Measurements from ENCODE around the gene TRNT1. TPM values are rescaled to one million over a fixed set of nuclear protein-coding genes. Genes with fewer than 3 reads are reported as not detected.

Gene TRNT1
- total RNA-seq, 1 donor from 2014 or later = 16.0 TPM

- DNase-seq (ENCODE audit: low read depth) (no peak), FAIRE-seq (no peak)
- no peak overlapping the region for H3K4me3 ChIP-seq (ENCODE audit: insufficient read depth, low read depth, low read length)
- H3K79me2 ChIP-seq (ENCODE audit: insufficient read depth, low read length) = no peaks in the 10 kb centered on the region
- Mint-ChIP-seq H3K36me3 (ENCODE audit: low read depth, unreplicated experiment) (no peaks in the 10 kb centered on the region), H3K4me3 (ENCODE audit: unreplicated experiment) (no peak overlapping the region), H3K4me1 (ENCODE audit: low read depth, unreplicated experiment) (no peaks in the 10 kb centered on the region), H3K27ac (ENCODE audit: unreplicated experiment) (no peak overlapping the region), H3K27me3 (ENCODE audit: low read depth, unreplicated experiment) (no peaks in the 10 kb centered on the region), H3K9me3 (ENCODE audit: unreplicated experiment) (peaks cover 5% of the 10 kb centered on the region)
- no peaks in the 10 kb centered on the region for H4K20me1 ChIP-seq (ENCODE audit: insufficient read depth, low read length)
- no peak for TF ChIP-seq EZH2 (IDR thresholded peaks at IDR 0.05; ENCODE audit: insufficient read depth, low read length)
- TF ChIP-seq, protein P1, sequence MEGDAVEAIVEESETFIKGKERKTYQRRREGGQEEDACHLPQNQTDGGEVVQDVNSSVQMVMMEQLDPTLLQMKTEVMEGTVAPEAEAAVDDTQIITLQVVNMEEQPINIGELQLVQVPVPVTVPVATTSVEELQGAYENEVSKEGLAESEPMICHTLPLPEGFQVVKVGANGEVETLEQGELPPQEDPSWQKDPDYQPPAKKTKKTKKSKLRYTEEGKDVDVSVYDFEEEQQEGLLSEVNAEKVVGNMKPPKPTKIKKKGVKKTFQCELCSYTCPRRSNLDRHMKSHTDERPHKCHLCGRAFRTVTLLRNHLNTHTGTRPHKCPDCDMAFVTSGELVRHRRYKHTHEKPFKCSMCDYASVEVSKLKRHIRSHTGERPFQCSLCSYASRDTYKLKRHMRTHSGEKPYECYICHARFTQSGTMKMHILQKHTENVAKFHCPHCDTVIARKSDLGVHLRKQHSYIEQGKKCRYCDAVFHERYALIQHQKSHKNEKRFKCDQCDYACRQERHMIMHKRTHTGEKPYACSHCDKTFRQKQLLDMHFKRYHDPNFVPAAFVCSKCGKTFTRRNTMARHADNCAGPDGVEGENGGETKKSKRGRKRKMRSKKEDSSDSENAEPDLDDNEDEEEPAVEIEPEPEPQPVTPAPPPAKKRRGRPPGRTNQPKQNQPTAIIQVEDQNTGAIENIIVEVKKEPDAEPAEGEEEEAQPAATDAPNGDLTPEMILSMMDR (IDR thresholded peaks at IDR 0.05; ENCODE audit: insufficient read depth, low read depth, low read length) = no peak
- no peak overlapping the region for H3K9ac ChIP-seq (ENCODE audit: low read length)
- no peaks in the 10 kb centered on the region for H3K9me3 ChIP-seq (ENCODE audit: insufficient read depth, low read depth, low read length)
- H2AFZ ChIP-seq (ENCODE audit: low read depth, low read length) = no peak overlapping the region
- H3K27me3 ChIP-seq (ENCODE audit: insufficient read depth, low read length) = no peaks in the 10 kb centered on the region
- H3K4me2 ChIP-seq (ENCODE audit: low read length) = no peak overlapping the region
- no peaks in the 10 kb centered on the region for H3K36me3 ChIP-seq (ENCODE audit: insufficient read depth, low read length)
- H3K27ac ChIP-seq (ENCODE audit: low read depth, low read length) = no peak overlapping the region
- no peaks in the 10 kb centered on the region for H3K4me1 ChIP-seq (ENCODE audit: insufficient read depth, low read length)
Observed at GRCh38 chr3:3097958-3098357, 28.8 kb upstream of the TRNT1 start.

- no peak for DNase-seq (ENCODE audit: low read depth)
- Histone ChIP-seq H3K4me3 (ENCODE audit: insufficient read depth, low read depth, low read length) (no peak overlapping the region), H3K9ac (ENCODE audit: low read length) (no peak overlapping the region), H3K36me3 (ENCODE audit: insufficient read depth, low read length) (no peaks in the 10 kb centered on the region), H3K9me3 (ENCODE audit: insufficient read depth, low read depth, low read length) (no peaks in the 10 kb centered on the region), H3K79me2 (ENCODE audit: insufficient read depth, low read length) (no peaks in the 10 kb centered on the region), H3K4me2 (ENCODE audit: low read length) (no peak overlapping the region), H3K4me1 (ENCODE audit: insufficient read depth, low read length) (no peaks in the 10 kb centered on the region), H3K27me3 (ENCODE audit: insufficient read depth, low read length) (no peaks in the 10 kb centered on the region), H2AFZ (ENCODE audit: low read depth, low read length) (no peak overlapping the region), H4K20me1 (ENCODE audit: insufficient read depth, low read length) (no peaks in the 10 kb centered on the region), H3K27ac (ENCODE audit: low read depth, low read length) (no peak overlapping the region)
- FAIRE-seq = no peak
- H3K36me3 Mint-ChIP-seq (ENCODE audit: low read depth, unreplicated experiment) = no peaks in the 10 kb centered on the region
- no peaks in the 10 kb centered on the region for H3K27me3 Mint-ChIP-seq (ENCODE audit: low read depth, unreplicated experiment)
- peaks cover 3% of the 10 kb centered on the region for H3K9me3 Mint-ChIP-seq (ENCODE audit: unreplicated experiment)
- TF ChIP-seq, protein P1 (IDR thresholded peaks at IDR 0.05; ENCODE audit: insufficient read depth, low read depth, low read length) = no peak
- TF ChIP-seq EZH2 (IDR thresholded peaks at IDR 0.05; ENCODE audit: insufficient read depth, low read length) = no peak
- H3K27ac Mint-ChIP-seq (ENCODE audit: unreplicated experiment) = no peak overlapping the region
- no peaks in the 10 kb centered on the region for H3K4me1 Mint-ChIP-seq (ENCODE audit: low read depth, unreplicated experiment)
- H3K4me3 Mint-ChIP-seq (ENCODE audit: unreplicated experiment) = no peak overlapping the region
Observed at GRCh38 chr3:3101660-3102458, 24.9 kb upstream of the TRNT1 start.

DNA sequence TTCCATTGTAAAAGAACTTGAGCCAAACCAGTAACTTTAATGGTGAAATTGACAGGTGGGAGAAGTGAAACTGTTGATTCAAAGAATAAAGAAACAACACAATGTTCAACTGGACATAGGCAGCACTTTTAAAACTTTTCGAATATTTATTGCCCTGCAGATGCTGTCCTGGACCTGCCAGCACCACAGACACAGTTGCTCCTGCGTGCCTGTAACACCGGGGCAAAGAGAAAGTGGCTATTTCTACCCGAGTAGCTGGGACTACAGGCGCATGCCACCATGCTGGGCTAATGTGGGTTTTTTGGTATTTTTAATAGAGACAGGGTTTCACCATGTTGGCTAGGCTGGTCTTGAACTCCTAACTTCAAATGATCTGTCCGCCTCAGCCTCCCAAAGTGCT lies 24.0 kb upstream of the TRNT1 start:
- Mint-ChIP-seq H3K4me3 (ENCODE audit: unreplicated experiment) (no peak overlapping the region), H3K9me3 (ENCODE audit: unreplicated experiment) (peaks cover 2% of the 10 kb centered on the region), H3K27ac (ENCODE audit: unreplicated experiment) (no peak overlapping the region), H3K4me1 (ENCODE audit: low read depth, unreplicated experiment) (no peaks in the 10 kb centered on the region), H3K36me3 (ENCODE audit: low read depth, unreplicated experiment) (no peaks in the 10 kb centered on the region), H3K27me3 (ENCODE audit: low read depth, unreplicated experiment) (no peaks in the 10 kb centered on the region)
- no peak for FAIRE-seq
- Histone ChIP-seq H3K4me2 (ENCODE audit: low read length) (no peak overlapping the region), H2AFZ (ENCODE audit: low read depth, low read length) (no peak overlapping the region), H3K79me2 (ENCODE audit: insufficient read depth, low read length) (no peaks in the 10 kb centered on the region), H3K4me3 (ENCODE audit: insufficient read depth, low read depth, low read length) (no peak overlapping the region), H3K9ac (ENCODE audit: low read length) (no peak overlapping the region), H4K20me1 (ENCODE audit: insufficient read depth, low read length) (no peaks in the 10 kb centered on the region), H3K27ac (ENCODE audit: low read depth, low read length) (no peak overlapping the region), H3K36me3 (ENCODE audit: insufficient read depth, low read length) (no peaks in the 10 kb centered on the region), H3K4me1 (ENCODE audit: insufficient read depth, low read length) (no peaks in the 10 kb centered on the region), H3K27me3 (ENCODE audit: insufficient read depth, low read length) (no peaks in the 10 kb centered on the region), H3K9me3 (ENCODE audit: insufficient read depth, low read depth, low read length) (no peaks in the 10 kb centered on the region)
- TF ChIP-seq, protein P1 (IDR thresholded peaks at IDR 0.05; ENCODE audit: insufficient read depth, low read depth, low read length) = no peak
- TF ChIP-seq EZH2 (IDR thresholded peaks at IDR 0.05; ENCODE audit: insufficient read depth, low read length) = no peak
- no peak for DNase-seq (ENCODE audit: low read depth)

Data from astrocyte (in vitro differentiated cells and primary cell).